HepG2 (cell line): ENCODE results near the gene PIM3. TPM values are rescaled to one million over a fixed set of nuclear protein-coding genes. Genes with fewer than 3 reads are reported as not detected.
A peak's percentile ranks its signal among the peaks of the same experiment; 100 is the strongest.

Experiments used
- HOMEZ ChIP-seq: IDR thresholded peaks from 2 replicates; pipeline ENCODE4 v1.6.1; 2016; ENCODE audit warnings: low read depth
- KIAA2018 ChIP-seq: sonication (generic); formaldehyde crosslinking; IDR thresholded peaks from 2 replicates; pipeline ENCODE4 v1.5.0; 2020; ENCODE audit warnings: mild to moderate bottlenecking, missing genetic modification reagents, borderline replicate concordance
- NFKB2 ChIP-seq: sonication (generic); formaldehyde crosslinking; IDR thresholded peaks from 2 replicates; pipeline ENCODE4 v1.4.0; 2020; ENCODE audit warnings: missing genetic modification reagents, borderline replicate concordance
- RFX1 ChIP-seq: fragments of 450-650 bp; IDR thresholded peaks from 2 replicates; pipeline ENCODE4 v1.6.1; 2017
- RFXAP ChIP-seq: sonication (generic); formaldehyde crosslinking; IDR thresholded peaks from 2 replicates; pipeline ENCODE4 v1.4.0; 2020; ENCODE audit warnings: missing genetic modification reagents, borderline replicate concordance
- ZNF598 ChIP-seq: sonication (generic); formaldehyde crosslinking; IDR thresholded peaks from 2 replicates; pipeline ENCODE4 v1.5.1; 2020; ENCODE audit warnings: mild to moderate bottlenecking, missing genetic modification reagents, borderline replicate concordance
- ZNF639 ChIP-seq: conservative IDR thresholded peaks from 2 replicates; pipeline ENCODE4 v1.6.1; 2018; ENCODE audit warnings: missing genetic modification reagents
- ZNF646 ChIP-seq: sonication (generic); formaldehyde crosslinking; IDR thresholded peaks from 2 replicates; pipeline ENCODE4 v1.9.0; 2021; ENCODE audit warnings: mild to moderate bottlenecking, missing genetic modification reagents
- polyA plus RNA-seq, 8 experiments: library from polyadenylated mRNA; depleted of rRNA in 3 of 8; stranded (reverse) in 7 of 8; unstranded in 1 of 8; fragments of >200 nt; fragmentation: Illumina TruSeq in 4 of 8; extraction: Trizol in 4 of 8; gene quantifications; 2 replicates each; pipeline versions ENCODE4 v1.2.1 to v1.2.3, GENCODE V29; 2011 to 2016; ENCODE audit warnings: low read depth in 4 of 8, missing spikeins in 1 of 8, mixed read lengths in 1 of 8; ENCODE audit not compliant: insufficient read depth in 1 of 8
- total RNA-seq, 5 experiments: library from RNA; depleted of rRNA; stranded (reverse); fragments of >200 nt; fragmentation: Illumina TruSeq; extraction: Trizol; gene quantifications; 2 replicates each; pipeline ENCODE4 v1.2.3, GENCODE V29; 2016; ENCODE audit warnings: low read depth in 1 of 5

The PIM3 gene
- total and polyA plus RNA-seq, 2 of the 13 experiments (the other 11 are each of a cell fraction or from before 2014, with no cell fraction given): 21.6 to 31.2 TPM

GRCh38 chr22:49955581-49956417, 4.8 kb upstream of the PIM3 start (continued):
- TF ChIP-seq ZNF646: no peak
- TF ChIP-seq NFKB2 (CRISPR knock-in tag): no peak
- TF ChIP-seq KIAA2018 (CRISPR knock-in tag): no peak
- no peak for TF ChIP-seq ZNF639 (CRISPR knock-in tag)
- TF ChIP-seq HOMEZ (CRISPR knock-in tag): no peak
- peak; percentile 61; the same call in 1 of the 2 replicates for TF ChIP-seq RFXAP
- no peak for TF ChIP-seq ZNF598 (CRISPR knock-in tag)
- no peak for TF ChIP-seq RFX1
